K562 (cell line): ENCODE measurements around the gene DLGAP3. TPM values are rescaled to one million over a fixed set of nuclear protein-coding genes. Genes with fewer than 3 reads are reported as not detected.

ENCODE experiments used
- BRCA1 ChIP-seq, 2 experiments: fragments of 450-650 bp in 1 of 2; sonication (generic) in 1 of 2; formaldehyde crosslinking in 1 of 2; IDR thresholded peaks; 2 replicates each; pipeline versions ENCODE4 v1.5.0 to v1.6.1; 2017 to 2020; ENCODE audit warnings: mild to moderate bottlenecking in 1 of 2, missing genetic modification reagents in 1 of 2
- EGR1 ChIP-seq: fragments of 450-650 bp; conservative IDR thresholded peaks from 2 replicates; pipeline ENCODE4 v1.6.1; 2017; ENCODE audit warnings: mild to moderate bottlenecking
- GTF2A2 ChIP-seq: IDR thresholded peaks from 2 replicates; pipeline ENCODE4 v1.6.1; 2016; ENCODE audit warnings: mild to moderate bottlenecking, missing genetic modification characterization, missing compliant biosample characterization
- KAT8 ChIP-seq: fragments of 450-650 bp; IDR thresholded peaks from 2 replicates; pipeline ENCODE4 v1.6.1; 2016; ENCODE audit warnings: low read depth, mild to moderate bottlenecking
- NR2C2 ChIP-seq, 2 experiments: fragments of 200-800 bp in 1 of 2; sonication (Bioruptor generic) in 1 of 2; sonication (generic) in 1 of 2; formaldehyde crosslinking in 1 of 2; IDR thresholded peaks; 2 replicates each; pipeline versions ENCODE4 v1.6.1 to v1.8.0; 2016 to 2022; ENCODE audit warnings: mild to moderate bottlenecking in 1 of 2, missing compliant biosample characterization in 1 of 2, missing genetic modification characterization in 1 of 2, missing genetic modification reagents in 1 of 2
- POLR2A ChIP-seq: fragments of 450-650 bp; conservative IDR thresholded peaks from 2 replicates; pipeline ENCODE4 v1.6.1; 2016
- POLR2AphosphoS5 ChIP-seq: IDR thresholded peaks from 2 replicates; pipeline ENCODE4 v1.6.1; 2011; ENCODE audit warnings: mild to moderate bottlenecking, low read depth, low read length, moderate library complexity; ENCODE audit not compliant: control insufficient read depth, insufficient read depth
- PTTG1 ChIP-seq: fragments of 450-650 bp; IDR thresholded peaks from 2 replicates; pipeline ENCODE4 v1.6.1; 2016; ENCODE audit warnings: low read depth, mild to moderate bottlenecking, missing genetic modification characterization, missing compliant biosample characterization
- RBM39 ChIP-seq: fragments of 200-400 bp; formaldehyde crosslinking; optimal IDR thresholded peaks from 2 replicates; pipeline ENCODE3; 2018; ENCODE audit warnings: low read depth, low read length
- RHOXF2B ChIP-seq: fragments of 250-450 bp; sonication (Bioruptor Pico); conservative IDR thresholded peaks from 2 replicates; pipeline ENCODE4 v1.5.1; 2021
- SIN3A ChIP-seq, 2 experiments: fragments of 150-350 bp in 1 of 2; IDR thresholded peaks; 2 replicates each; pipeline ENCODE4 v1.6.1; 2011 to 2016; ENCODE audit warnings: borderline replicate concordance in 2 of 2, low read depth in 2 of 2, low read length in 2 of 2, mild to moderate bottlenecking in 2 of 2, moderate library complexity in 2 of 2; ENCODE audit not compliant: control insufficient read depth in 1 of 2
- STAT5B ChIP-seq: fragments of 250-450 bp; sonication (Bioruptor Pico); IDR thresholded peaks from 2 replicates; pipeline ENCODE4 v1.8.0; 2021; ENCODE audit warnings: mild to moderate bottlenecking, inconsistent platforms
- ZKSCAN3 ChIP-seq: fragments of 250-450 bp; sonication (Bioruptor Pico); IDR thresholded peaks from 2 replicates; pipeline ENCODE4 v1.4.0; 2020
- ZNF133 ChIP-seq: fragments of 250-450 bp; sonication (Bioruptor Pico); IDR thresholded peaks from 2 replicates; pipeline ENCODE4 v1.4.0; 2020; ENCODE audit warnings: mild to moderate bottlenecking
- ZNF143 ChIP-seq: sonication (generic); formaldehyde crosslinking; IDR thresholded peaks from 2 replicates; pipeline ENCODE4 v1.9.0; 2022; ENCODE audit warnings: mild to moderate bottlenecking, missing genetic modification reagents
- ZNF699 ChIP-seq: fragments of 250-450 bp; sonication (Bioruptor Pico); IDR thresholded peaks from 2 replicates; pipeline ENCODE4 v1.8.0; 2021; ENCODE audit warnings: mild to moderate bottlenecking, moderate library complexity; ENCODE audit not compliant: insufficient replicate concordance
- polyA plus RNA-seq, 8 experiments: library from polyadenylated mRNA; depleted of rRNA in 4 of 8; stranded (reverse) in 5 of 8; unstranded in 3 of 8; fragments of >200 nt; fragmentation: Nextera tagmentation in 2 of 8; fragmentation: Illumina TruSeq in 1 of 8; extraction: Ambion mirVana in 2 of 8; extraction: Trizol in 1 of 8; gene quantifications; 2 replicates each; pipeline versions ENCODE4 v1.2.1 to v1.2.3, GENCODE V29; 2011 to 2014; ENCODE audit warnings: inconsistent platforms in 1 of 8, missing spikeins in 1 of 8
- total RNA-seq, 7 experiments: library from RNA; depleted of rRNA in 6 of 7; stranded (reverse); fragments of >200 nt in 6 of 7; fragmentation: Illumina TruSeq in 2 of 7; extraction: Trizol in 2 of 7; gene quantifications; 2 replicates each; pipeline versions ENCODE4 v1.2.1 to v1.2.3, GENCODE V29; 2011 to 2021; ENCODE audit warnings: low replicate concordance in 1 of 7
- TF ChIP-seq, protein P1 (sequence below): fragments of 450-650 bp; IDR thresholded peaks from 2 replicates; pipeline ENCODE4 v1.6.1; 2014; ENCODE audit warnings: low read depth, mild to moderate bottlenecking, moderate library complexity, borderline replicate concordance
- TF ChIP-seq, protein P2 (sequence below): fragments of 250-450 bp; sonication (Bioruptor Pico); IDR thresholded peaks from 2 replicates; pipeline ENCODE4 v1.4.0; 2020; ENCODE audit warnings: borderline replicate concordance
- TF ChIP-seq, protein P3 (sequence below): fragments of 250-450 bp; sonication (Bioruptor Pico); IDR thresholded peaks from 2 replicates; pipeline ENCODE4 v1.4.0; 2020; ENCODE audit warnings: mild to moderate bottlenecking
- TF ChIP-seq, protein P4 (sequence below): fragments of 450-650 bp; IDR thresholded peaks from 2 replicates; pipeline ENCODE4 v1.6.1; 2016; ENCODE audit warnings: antibody characterized with exemption
- TF ChIP-seq, protein P5 (sequence below): fragments of 250-450 bp; sonication (Bioruptor Pico); IDR thresholded peaks from 2 replicates; pipeline ENCODE4 v1.5.0; 2021

DLGAP3 gene
- total and polyA plus RNA-seq, 9 of the 15 experiments (the other 6 are each of a cell fraction or from before 2014, with no cell fraction given), result 0.01 to 0.16 (median 0.07) TPM; not detected in 6

DNA sequence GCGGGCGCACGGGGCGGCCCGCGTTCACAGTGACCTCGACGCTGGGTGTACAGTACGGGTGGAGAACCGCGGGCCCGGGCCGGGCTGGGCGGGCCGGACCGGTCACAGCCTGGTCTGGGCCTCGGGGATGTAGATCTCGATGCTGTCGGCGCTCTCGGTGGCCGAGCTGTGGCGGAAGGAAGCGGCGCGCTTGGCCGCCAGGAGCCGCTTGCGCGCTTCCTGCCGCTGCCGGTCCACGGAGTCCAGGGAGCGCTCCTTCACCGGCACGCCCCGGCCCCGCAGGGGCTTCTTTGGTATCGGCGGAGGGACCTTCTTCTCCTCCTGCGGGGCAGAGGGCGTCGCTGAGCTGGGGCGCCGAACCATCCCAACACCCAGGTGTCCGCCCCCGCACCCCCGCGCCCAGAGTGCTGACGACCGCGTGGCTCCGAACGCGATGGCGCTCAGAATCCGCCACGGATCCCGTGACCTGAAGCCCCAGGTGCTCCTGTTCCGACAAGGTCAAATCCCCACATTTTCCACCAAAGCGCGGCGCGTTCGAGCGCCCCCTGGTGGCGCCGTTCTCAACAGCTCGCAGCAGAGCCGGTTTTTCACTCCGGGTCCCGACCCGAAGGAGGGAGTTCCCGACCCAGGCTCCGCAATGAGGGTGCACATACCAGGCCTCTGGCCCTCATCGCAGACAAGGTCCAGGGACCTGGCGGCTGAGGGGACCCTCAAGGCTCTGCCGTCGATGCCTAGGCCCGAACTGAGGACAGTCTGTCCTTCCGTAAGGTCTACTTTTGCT, 63.3 kb downstream of the DLGAP3 start (continued):
- TF ChIP-seq NR2C2 (CRISPR knock-in tag; IDR thresholded peaks at IDR 0.05), result no peak; the same call in 1 of the 2 replicates
- peak; percentile 61; the same call in 1 of the 2 replicates for TF ChIP-seq NR2C2 (tag; IDR thresholded peaks at IDR 0.05)
- no peak for TF ChIP-seq KAT8
- TF ChIP-seq, protein P1, sequence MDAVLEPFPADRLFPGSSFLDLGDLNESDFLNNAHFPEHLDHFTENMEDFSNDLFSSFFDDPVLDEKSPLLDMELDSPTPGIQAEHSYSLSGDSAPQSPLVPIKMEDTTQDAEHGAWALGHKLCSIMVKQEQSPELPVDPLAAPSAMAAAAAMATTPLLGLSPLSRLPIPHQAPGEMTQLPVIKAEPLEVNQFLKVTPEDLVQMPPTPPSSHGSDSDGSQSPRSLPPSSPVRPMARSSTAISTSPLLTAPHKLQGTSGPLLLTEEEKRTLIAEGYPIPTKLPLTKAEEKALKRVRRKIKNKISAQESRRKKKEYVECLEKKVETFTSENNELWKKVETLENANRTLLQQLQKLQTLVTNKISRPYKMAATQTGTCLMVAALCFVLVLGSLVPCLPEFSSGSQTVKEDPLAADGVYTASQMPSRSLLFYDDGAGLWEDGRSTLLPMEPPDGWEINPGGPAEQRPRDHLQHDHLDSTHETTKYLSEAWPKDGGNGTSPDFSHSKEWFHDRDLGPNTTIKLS, result peak; percentile 55; the same call in 1 of the 2 replicates
- TF ChIP-seq, protein P2, sequence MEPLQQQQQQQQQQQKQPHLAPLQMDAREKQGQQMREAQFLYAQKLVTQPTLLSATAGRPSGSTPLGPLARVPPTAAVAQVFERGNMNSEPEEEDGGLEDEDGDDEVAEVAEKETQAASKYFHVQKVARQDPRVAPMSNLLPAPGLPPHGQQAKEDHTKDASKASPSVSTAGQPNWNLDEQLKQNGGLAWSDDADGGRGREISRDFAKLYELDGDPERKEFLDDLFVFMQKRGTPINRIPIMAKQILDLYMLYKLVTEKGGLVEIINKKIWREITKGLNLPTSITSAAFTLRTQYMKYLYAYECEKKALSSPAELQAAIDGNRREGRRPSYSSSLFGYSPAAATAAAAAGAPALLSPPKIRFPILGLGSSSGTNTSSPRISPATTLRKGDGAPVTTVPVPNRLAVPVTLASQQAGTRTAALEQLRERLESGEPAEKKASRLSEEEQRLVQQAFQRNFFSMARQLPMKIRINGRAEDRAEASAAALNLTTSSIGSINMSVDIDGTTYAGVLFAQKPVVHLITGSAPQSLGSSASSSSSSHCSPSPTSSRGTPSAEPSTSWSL (CRISPR knock-in tag), result no peak
- TF ChIP-seq, protein P3, sequence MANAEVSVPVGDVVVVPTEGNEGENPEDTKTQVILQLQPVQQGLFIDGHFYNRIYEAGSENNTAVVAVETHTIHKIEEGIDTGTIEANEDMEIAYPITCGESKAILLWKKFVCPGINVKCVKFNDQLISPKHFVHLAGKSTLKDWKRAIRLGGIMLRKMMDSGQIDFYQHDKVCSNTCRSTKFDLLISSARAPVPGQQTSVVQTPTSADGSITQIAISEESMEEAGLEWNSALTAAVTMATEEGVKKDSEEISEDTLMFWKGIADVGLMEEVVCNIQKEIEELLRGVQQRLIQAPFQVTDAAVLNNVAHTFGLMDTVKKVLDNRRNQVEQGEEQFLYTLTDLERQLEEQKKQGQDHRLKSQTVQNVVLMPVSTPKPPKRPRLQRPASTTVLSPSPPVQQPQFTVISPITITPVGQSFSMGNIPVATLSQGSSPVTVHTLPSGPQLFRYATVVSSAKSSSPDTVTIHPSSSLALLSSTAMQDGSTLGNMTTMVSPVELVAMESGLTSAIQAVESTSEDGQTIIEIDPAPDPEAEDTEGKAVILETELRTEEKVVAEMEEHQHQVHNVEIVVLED (CRISPR knock-in tag), result no peak
- TF ChIP-seq PTTG1 (tag), result no peak
- no peak for TF ChIP-seq ZNF699
- 0 out of 2 replicates have a peak, but pooled peaks have one; percentile 39 for TF ChIP-seq POLR2A
- no peak for TF ChIP-seq ZNF133 (CRISPR knock-in tag)
- no peak for TF ChIP-seq BRCA1 (IDR thresholded peaks at IDR 0.05)
- no peak for TF ChIP-seq BRCA1 (CRISPR knock-in tag; IDR thresholded peaks at IDR 0.05)
- TF ChIP-seq, protein P4, sequence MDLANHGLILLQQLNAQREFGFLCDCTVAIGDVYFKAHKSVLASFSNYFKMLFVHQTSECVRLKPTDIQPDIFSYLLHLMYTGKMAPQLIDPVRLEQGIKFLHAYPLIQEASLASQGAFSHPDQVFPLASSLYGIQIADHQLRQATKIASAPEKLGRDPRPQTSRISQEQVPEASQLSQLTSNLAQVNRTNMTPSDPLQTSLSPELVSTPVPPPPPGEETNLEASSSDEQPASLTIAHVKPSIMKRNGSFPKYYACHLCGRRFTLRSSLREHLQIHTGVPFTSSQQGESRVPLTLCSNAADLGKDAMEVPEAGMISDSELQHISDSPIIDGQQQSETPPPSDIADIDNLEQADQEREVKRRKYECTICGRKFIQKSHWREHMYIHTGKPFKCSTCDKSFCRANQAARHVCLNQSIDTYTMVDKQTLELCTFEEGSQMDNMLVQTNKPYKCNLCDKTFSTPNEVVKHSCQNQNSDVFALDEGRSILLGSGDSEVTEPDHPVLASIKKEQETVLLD, result 0 out of 2 replicates have a peak, but pooled peaks have one; percentile 43
- TF ChIP-seq STAT5B (CRISPR knock-in tag), result no peak
- peak; percentile 91 for TF ChIP-seq EGR1
- no peak for TF ChIP-seq RBM39
- TF ChIP-seq ZKSCAN3 (CRISPR knock-in tag), result no peak
- no peak for TF ChIP-seq RHOXF2B (CRISPR knock-in tag)
- TF ChIP-seq, protein P5, sequence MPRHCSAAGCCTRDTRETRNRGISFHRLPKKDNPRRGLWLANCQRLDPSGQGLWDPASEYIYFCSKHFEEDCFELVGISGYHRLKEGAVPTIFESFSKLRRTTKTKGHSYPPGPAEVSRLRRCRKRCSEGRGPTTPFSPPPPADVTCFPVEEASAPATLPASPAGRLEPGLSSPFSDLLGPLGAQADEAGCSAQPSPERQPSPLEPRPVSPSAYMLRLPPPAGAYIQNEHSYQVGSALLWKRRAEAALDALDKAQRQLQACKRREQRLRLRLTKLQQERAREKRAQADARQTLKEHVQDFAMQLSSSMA (CRISPR knock-in tag), result no peak
- no peak for TF ChIP-seq SIN3A (IDR thresholded peaks at IDR 0.05; ENCODE audit: borderline replicate concordance in 2 of 2, control insufficient read depth in 1 of 2, low read depth in 2 of 2, low read length in 2 of 2)
- TF ChIP-seq POLR2AphosphoS5, result no peak
- TF ChIP-seq GTF2A2 (tag), result no peak
- TF ChIP-seq ZNF143 (CRISPR knock-in tag), result no peak
